Nephron (organoid): ENCODE results near the gene HRAS.

Experiments
- H3K27ac Mint-ChIP-seq, 3 experiments: 2 replicates each; pipeline ENCODE4 v1.8.0; 2020; ENCODE audit warnings: mixed read lengths in 3 of 3, mild to moderate bottlenecking in 2 of 3, moderate library complexity in 1 of 3
- H3K27me3 Mint-ChIP-seq: 2 replicates; pipeline ENCODE4 v1.8.0; 2021; ENCODE audit warnings: low read depth, mild to moderate bottlenecking, moderate library complexity, mixed read lengths
- H3K36me3 Mint-ChIP-seq: 2 replicates; pipeline ENCODE4 v1.8.0; 2020; ENCODE audit warnings: low read depth, mixed read lengths
- H3K4me1 Mint-ChIP-seq: 2 replicates; pipeline ENCODE4 v1.8.0; 2020; ENCODE audit warnings: mixed read lengths
- H3K4me3 Mint-ChIP-seq, 3 experiments: 2 replicates each; pipeline ENCODE4 v1.8.0; 2020; ENCODE audit warnings: mild to moderate bottlenecking in 3 of 3, mixed read lengths in 3 of 3, moderate library complexity in 2 of 3
- H3K9me3 Mint-ChIP-seq: 2 replicates; pipeline ENCODE4 v1.8.0; 2020; ENCODE audit warnings: mixed read lengths
- TF ChIP-seq, protein P1 (sequence below), 3 experiments: fragments of 200-600 bp; sonication (generic); IDR thresholded peaks; one replicate each; pipeline ENCODE4 v1.5.0; 2021; ENCODE audit warnings: antibody characterized with exemption in 3 of 3; ENCODE audit not compliant: unreplicated experiment in 3 of 3

HRAS gene

DNA sequence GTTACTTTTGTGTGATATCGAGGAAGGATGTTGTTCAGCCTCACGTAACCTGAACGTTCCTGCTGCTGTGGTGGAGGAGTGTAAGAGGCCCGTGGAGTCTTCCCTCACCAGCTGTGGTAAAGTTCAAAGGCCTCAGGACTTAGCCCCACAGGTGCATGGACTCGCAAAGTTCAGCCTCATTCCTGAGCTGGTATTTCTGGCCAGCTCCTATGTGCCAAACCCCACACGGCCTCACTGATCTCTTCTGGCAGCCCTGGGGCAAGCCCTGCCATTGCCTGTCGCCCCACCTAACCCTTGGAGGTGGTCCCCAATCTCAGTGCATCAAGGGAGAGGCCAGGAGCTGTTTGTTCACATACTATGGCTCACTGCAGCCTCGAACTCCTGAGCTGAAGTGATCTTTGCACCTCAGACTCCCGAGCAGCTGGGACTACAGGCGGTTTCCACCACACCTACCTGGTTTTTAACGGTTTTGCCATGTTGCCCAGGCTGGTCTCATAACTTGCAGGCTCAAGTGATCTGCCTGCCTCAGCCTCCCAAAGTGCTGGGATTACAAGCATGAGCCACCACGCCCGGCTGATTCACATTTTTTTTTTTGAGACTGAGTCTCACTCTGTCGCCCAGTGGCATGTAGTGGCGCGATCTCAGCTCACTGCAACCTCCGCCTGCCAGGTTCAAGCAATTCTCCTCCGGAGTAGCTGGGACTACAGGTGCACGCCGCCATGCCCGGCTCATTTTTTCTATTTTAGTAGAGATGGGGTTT lies 43.1 kb upstream of the HRAS start:
- H3K9me3 Mint-ChIP-seq = no peaks in the 10 kb centered on the region
- TF ChIP-seq, protein P1, sequence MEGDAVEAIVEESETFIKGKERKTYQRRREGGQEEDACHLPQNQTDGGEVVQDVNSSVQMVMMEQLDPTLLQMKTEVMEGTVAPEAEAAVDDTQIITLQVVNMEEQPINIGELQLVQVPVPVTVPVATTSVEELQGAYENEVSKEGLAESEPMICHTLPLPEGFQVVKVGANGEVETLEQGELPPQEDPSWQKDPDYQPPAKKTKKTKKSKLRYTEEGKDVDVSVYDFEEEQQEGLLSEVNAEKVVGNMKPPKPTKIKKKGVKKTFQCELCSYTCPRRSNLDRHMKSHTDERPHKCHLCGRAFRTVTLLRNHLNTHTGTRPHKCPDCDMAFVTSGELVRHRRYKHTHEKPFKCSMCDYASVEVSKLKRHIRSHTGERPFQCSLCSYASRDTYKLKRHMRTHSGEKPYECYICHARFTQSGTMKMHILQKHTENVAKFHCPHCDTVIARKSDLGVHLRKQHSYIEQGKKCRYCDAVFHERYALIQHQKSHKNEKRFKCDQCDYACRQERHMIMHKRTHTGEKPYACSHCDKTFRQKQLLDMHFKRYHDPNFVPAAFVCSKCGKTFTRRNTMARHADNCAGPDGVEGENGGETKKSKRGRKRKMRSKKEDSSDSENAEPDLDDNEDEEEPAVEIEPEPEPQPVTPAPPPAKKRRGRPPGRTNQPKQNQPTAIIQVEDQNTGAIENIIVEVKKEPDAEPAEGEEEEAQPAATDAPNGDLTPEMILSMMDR (IDR thresholded peaks at IDR 0.05; ENCODE audit: unreplicated experiment in 3 of 3) = no peak
- H3K27ac Mint-ChIP-seq = peak overlapping the region in 2 of 3 experiments; percentile 49 to 51
- H3K27me3 Mint-ChIP-seq = peaks cover 18% of the 10 kb centered on the region
- peak overlapping the region; percentile 89 to 93 (median 92) for H3K4me3 Mint-ChIP-seq
- H3K4me1 Mint-ChIP-seq = peaks cover 34% of the 10 kb centered on the region
- H3K36me3 Mint-ChIP-seq = peaks cover 9% of the 10 kb centered on the region

DNA sequence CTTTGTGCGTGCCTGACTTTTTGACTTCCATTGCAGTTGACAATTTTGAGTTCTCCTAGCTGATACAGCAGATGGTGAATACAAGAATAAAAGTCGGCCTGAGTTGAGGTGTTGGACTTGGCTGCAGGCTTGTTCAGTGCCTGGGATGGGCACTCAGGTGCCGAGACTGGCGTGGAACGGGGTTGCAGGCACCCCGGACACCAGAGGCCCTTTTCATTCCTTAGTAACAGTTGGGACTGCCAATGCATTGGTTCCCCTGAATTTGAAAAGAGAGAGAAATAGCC lies 42.2 kb upstream of the HRAS start:
- peaks cover 22% of the 10 kb centered on the region for H3K27me3 Mint-ChIP-seq
- H3K4me3 Mint-ChIP-seq = peak overlapping the region; percentile 89 to 93 (median 92)
- no peaks in the 10 kb centered on the region for H3K9me3 Mint-ChIP-seq
- TF ChIP-seq, protein P1 (IDR thresholded peaks at IDR 0.05; ENCODE audit: unreplicated experiment in 3 of 3) = no peak
- peaks cover 9% of the 10 kb centered on the region for H3K36me3 Mint-ChIP-seq
- H3K27ac Mint-ChIP-seq = peak overlapping the region; percentile 74 to 92 (median 88)
- peaks cover 34% of the 10 kb centered on the region for H3K4me1 Mint-ChIP-seq

DNA sequence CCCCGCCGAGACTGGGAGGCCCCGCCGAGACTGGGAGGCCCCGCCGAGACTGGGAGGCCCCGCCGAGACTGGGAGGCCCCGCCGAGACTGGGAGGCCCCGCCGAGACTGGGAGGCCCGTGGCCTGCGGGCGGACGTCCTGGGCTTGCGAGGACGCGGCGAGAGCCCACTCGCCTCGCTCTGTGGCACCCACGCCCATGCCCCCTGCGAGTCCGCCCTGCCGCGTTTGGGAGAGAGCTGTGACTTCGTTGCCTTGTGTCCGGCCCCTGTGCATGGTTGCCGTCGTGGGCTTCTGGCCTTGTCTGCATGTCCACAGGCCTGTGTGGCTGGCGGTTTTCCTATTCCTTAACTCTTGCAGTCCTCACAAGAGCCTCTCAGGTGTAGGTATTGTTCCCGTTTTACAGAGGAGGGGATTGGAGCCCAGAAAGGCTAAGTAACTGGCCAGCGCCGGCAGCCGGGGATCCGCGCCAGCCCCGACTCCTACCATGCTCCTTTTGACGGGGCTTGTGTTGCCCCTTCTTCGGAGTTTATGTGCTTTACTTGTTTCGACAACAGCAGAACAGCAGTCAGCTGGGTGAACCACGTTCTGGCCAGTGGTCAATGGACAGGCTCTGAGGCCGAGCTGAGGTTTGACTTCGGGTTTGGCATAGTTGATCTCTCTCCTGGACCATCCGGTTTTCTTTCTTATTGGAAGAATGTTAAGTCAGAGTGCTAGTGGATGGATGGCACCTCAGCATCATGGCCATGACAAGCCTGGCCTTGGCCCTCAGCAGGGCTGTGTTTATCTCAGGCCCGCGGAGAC lies 41.6 kb upstream of the HRAS start:
- no peaks in the 10 kb centered on the region for H3K9me3 Mint-ChIP-seq
- peaks cover 9% of the 10 kb centered on the region for H3K36me3 Mint-ChIP-seq

DNA sequence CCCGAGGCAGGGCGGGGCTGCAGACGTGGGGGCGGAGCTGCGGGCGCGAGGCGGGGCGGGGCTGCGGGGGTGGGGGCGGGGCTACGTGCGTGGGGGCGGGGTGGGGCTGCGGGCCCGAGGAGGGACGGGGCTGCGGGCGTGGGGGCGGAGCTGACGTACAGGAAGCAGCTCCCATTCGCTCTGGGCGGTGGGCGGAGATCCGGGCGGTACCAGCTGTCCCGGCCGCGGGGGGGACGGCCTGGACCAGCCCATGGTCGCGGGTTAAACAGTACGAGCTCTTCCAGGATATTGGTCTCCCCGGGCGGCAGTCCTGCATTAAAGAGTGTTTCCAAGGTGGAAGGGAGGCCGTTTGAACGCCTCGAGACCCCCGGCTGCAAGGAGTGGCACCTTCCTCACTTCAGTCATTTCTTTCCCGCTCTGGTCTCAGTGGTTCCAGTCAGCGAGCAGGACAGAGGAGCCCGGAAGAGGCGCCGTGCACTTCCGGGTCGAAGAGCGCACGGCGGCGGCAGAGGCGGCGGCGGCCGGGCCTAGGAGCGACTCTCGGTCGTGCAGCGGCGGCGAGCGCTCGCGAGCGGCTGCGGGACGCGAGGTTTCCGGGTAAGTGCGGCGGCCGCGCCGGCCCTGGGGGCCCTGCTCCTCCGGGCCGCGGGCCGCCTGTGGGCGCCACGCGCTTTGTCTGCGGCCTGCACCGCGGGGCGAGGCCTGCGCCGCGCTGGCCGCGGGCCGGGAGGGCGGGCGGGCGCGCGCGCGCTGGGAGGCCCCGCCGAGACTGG lies 40.8 kb upstream of the HRAS start, which contains the start of gene PHRF1:
TSS of gene PHRF1 (plus strand) at position 475 of the 773 bp plus-strand sequence. CDS start 5,043 bp downstream, outside the sequence.
- Mint-ChIP-seq H3K4me3 (peak within 1 kb of the TSS; percentile 89 to 94 (median 92)), H3K27ac (peak within 1 kb of the TSS; percentile 97 to 99 (median 98)), H3K27me3 (peaks cover 22% of the 10 kb centered on the region), H3K36me3 (peaks cover 2% of the 10 kb centered on the region), H3K4me1 (peaks cover 28% of the 10 kb centered on the region), H3K9me3 (no peaks in the 10 kb centered on the region)
- TF ChIP-seq, protein P1 (IDR thresholded peaks at IDR 0.05; ENCODE audit: unreplicated experiment in 3 of 3) = no peak

More for the DNA sequence above, 41.6 kb upstream of the HRAS start:
- Mint-ChIP-seq H3K4me3 (peak overlapping the region; percentile 89 to 93 (median 92)), H3K27ac (peak overlapping the region; percentile 74 to 92 (median 88)), H3K4me1 (peaks cover 34% of the 10 kb centered on the region), H3K27me3 (peaks cover 22% of the 10 kb centered on the region)
- TF ChIP-seq, protein P1 (IDR thresholded peaks at IDR 0.05; ENCODE audit: unreplicated experiment in 3 of 3) = no peak

DNA sequence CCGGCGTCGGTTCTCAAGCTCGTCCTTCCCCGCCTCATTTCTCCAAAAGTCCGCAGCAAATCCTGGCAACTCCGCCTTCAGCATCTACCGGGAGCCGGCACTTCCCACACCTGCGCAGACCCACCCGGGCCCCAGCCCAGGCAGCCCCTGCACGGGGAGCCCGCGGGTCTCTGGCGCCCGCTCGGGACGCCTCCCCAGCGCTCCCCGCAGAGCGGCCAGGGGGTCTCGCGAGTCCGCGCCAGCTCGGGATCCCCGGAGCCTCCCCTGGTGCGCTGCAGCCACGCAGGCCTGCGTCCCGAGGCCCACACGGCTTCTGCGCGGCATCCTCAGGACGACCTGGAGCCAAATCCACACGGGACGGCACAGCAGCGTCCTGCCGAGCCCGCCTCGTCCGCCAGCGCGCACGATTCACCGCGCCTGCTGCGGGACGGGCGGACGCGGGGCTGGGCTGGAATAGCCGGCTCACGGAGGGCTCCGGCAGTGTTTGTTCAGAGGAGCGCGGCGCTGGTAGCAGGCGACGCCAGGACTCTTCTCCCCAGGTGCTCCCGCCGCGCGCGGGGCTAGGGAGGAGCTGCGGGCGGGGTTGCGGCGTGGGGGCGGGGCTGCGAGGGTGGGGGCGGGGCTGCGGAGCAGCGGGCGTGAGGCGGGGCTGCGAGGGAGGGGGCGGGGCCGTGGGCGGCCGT lies 40.1 kb upstream of the HRAS start:
- H3K36me3 Mint-ChIP-seq = no peaks in the 10 kb centered on the region
- H3K4me1 Mint-ChIP-seq = peaks cover 25% of the 10 kb centered on the region
- peak overlapping the region; percentile 83 to 92 (median 90) for H3K27ac Mint-ChIP-seq
- H3K27me3 Mint-ChIP-seq = peaks cover 22% of the 10 kb centered on the region
- peak overlapping the region; percentile 82 to 92 (median 87) for H3K4me3 Mint-ChIP-seq
- no peaks in the 10 kb centered on the region for H3K9me3 Mint-ChIP-seq
- TF ChIP-seq, protein P1 (IDR thresholded peaks at IDR 0.05; ENCODE audit: unreplicated experiment in 3 of 3) = no peak
